ENCODE results near the gene TNRC6B. TPM values are rescaled to one million over a fixed set of nuclear protein-coding genes. Genes with fewer than 3 reads are reported as not detected.
"Not testable (repeated sequence)": the region's sequence is repeated elsewhere in the genome, so short reads cannot be mapped to it uniquely, and the experiment has no call there.

The TNRC6B gene
- total and polyA plus RNA-seq, 2 donors (not counting 1 experiment from before 2014, with no cell fraction given) = 5.7 to 17.8 TPM

DNA sequence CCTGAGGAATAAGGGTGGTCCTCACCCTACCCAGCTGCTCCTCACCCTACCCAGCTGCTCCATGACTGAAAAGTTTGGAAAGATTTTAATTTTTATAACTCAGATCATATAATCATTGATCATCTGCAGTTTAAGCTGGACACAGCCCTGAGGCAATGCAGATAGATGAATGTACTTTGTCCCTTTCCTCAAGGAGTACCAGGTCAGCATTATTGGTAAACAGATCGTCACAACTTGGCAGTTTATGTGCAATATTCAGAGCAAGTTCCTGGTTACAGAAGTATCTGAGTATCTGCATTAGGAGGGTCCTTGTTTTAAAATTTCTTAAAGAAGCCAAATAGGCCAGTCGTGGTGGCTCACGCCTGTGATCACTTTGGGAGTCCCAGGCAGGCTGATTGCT, 3.6 kb downstream of the TNRC6B start:
- Histone ChIP-seq H3K27me3 (ENCODE audit: control insufficient read depth, insufficient read depth, low read length) (no peaks in the 10 kb centered on the region), H2AFZ (ENCODE audit: low read length) (no peak overlapping the region), H3K9me3 (ENCODE audit: control insufficient read depth, insufficient read depth, low read depth, low read length) (no peaks in the 10 kb centered on the region), H3K4me3 (replicated peaks in 1 of 4; ENCODE audit: control extremely low read depth in 1 of 4, insufficient read depth in 1 of 4, low read depth in 3 of 4, low read length in 4 of 4) (peak overlapping the region in 1 of 4 experiments; percentile 76), H3K9ac (ENCODE audit: insufficient read depth, low read length) (no peak overlapping the region), H3K79me2 (ENCODE audit: control insufficient read depth, insufficient read depth, low read length) (peaks cover 79% of the 10 kb centered on the region), H4K20me1 (ENCODE audit: control insufficient read depth, extremely low read depth, insufficient read depth, low read length) (no peaks in the 10 kb centered on the region), H3K27ac (ENCODE audit: insufficient read depth, low read length) (no peak overlapping the region), H3K4me1 (ENCODE audit: control insufficient read depth, extremely low read depth, insufficient read depth, low read length) (peaks cover 13% of the 10 kb centered on the region), H3K36me3 (ENCODE audit: control insufficient read depth, insufficient read depth, low read length) (no peaks in the 10 kb centered on the region), H3K4me2 (ENCODE audit: extremely low read depth, insufficient read depth, low read length) (peak overlapping the region; percentile 91)
- TF ChIP-seq EZH2 (IDR thresholded peaks at IDR 0.05; ENCODE audit: low read length, missing control alignments) = no peak
- TF ChIP-seq, protein P1, sequence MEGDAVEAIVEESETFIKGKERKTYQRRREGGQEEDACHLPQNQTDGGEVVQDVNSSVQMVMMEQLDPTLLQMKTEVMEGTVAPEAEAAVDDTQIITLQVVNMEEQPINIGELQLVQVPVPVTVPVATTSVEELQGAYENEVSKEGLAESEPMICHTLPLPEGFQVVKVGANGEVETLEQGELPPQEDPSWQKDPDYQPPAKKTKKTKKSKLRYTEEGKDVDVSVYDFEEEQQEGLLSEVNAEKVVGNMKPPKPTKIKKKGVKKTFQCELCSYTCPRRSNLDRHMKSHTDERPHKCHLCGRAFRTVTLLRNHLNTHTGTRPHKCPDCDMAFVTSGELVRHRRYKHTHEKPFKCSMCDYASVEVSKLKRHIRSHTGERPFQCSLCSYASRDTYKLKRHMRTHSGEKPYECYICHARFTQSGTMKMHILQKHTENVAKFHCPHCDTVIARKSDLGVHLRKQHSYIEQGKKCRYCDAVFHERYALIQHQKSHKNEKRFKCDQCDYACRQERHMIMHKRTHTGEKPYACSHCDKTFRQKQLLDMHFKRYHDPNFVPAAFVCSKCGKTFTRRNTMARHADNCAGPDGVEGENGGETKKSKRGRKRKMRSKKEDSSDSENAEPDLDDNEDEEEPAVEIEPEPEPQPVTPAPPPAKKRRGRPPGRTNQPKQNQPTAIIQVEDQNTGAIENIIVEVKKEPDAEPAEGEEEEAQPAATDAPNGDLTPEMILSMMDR (conservative IDR thresholded peaks at IDR 0.05 in 1 of 2, IDR thresholded peaks at IDR 0.05 in 1 of 2; ENCODE audit: low read depth in 1 of 2, low read length in 2 of 2) = no peak
- no peak for DNase-seq (ENCODE audit: low read depth in 2 of 2)

DNA sequence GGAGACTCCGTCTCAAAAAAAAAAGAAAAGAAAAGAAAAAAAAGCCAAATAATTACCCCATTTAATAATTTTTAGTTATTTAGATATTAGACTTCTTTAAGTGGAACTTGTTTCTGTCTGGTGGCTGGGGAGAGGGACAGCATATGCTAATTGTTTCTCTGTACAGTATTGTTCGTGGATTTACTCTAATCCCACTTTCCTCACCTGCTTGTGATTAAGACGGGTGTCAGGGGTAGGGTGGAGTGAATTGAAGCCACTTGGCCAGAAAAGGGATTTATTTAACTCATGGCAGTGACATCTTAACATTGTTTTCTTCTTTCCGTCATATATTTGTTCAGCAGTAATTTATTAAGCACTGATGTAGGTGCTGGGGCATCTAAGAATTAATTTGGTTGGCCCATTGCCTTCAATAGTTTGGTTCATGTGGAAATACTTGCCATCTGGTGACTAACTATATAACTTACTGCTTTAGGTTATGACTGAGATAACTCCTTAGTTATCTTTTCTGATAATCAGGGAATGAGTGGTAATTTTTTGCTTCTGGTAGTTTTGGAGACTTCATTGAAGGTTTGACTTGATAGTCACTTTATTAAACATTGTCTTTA, 4.6 kb downstream of the TNRC6B start:
- no peaks in the 10 kb centered on the region for H3K9me3 ChIP-seq (ENCODE audit: control insufficient read depth, insufficient read depth, low read depth, low read length)
- H3K4me3 ChIP-seq (replicated peaks in 1 of 4; ENCODE audit: control extremely low read depth in 1 of 4, insufficient read depth in 1 of 4, low read depth in 3 of 4, low read length in 4 of 4) = no peak overlapping the region
- H3K4me1 ChIP-seq (ENCODE audit: control insufficient read depth, extremely low read depth, insufficient read depth, low read length) = peaks cover 8% of the 10 kb centered on the region
- peaks cover 83% of the 10 kb centered on the region for H3K79me2 ChIP-seq (ENCODE audit: control insufficient read depth, insufficient read depth, low read length)
- no peaks in the 10 kb centered on the region for H3K27me3 ChIP-seq (ENCODE audit: control insufficient read depth, insufficient read depth, low read length)
- no peak overlapping the region for H2AFZ ChIP-seq (ENCODE audit: low read length)
- peak overlapping the region; percentile 37 for H3K27ac ChIP-seq (ENCODE audit: insufficient read depth, low read length)
- TF ChIP-seq, protein P1 (conservative IDR thresholded peaks at IDR 0.05 in 1 of 2, IDR thresholded peaks at IDR 0.05 in 1 of 2; ENCODE audit: low read depth in 1 of 2, low read length in 2 of 2) = no peak
- no peak for TF ChIP-seq EZH2 (IDR thresholded peaks at IDR 0.05; ENCODE audit: low read length, missing control alignments)
- H4K20me1 ChIP-seq (ENCODE audit: control insufficient read depth, extremely low read depth, insufficient read depth, low read length) = no peaks in the 10 kb centered on the region
- peak in 1 of 2 donors; percentile 60 for DNase-seq (ENCODE audit: low read depth in 2 of 2)
- H3K4me2 ChIP-seq (ENCODE audit: extremely low read depth, insufficient read depth, low read length) = no peak overlapping the region
- no peaks in the 10 kb centered on the region for H3K36me3 ChIP-seq (ENCODE audit: control insufficient read depth, insufficient read depth, low read length)
- no peak overlapping the region for H3K9ac ChIP-seq (ENCODE audit: insufficient read depth, low read length)

DNA sequence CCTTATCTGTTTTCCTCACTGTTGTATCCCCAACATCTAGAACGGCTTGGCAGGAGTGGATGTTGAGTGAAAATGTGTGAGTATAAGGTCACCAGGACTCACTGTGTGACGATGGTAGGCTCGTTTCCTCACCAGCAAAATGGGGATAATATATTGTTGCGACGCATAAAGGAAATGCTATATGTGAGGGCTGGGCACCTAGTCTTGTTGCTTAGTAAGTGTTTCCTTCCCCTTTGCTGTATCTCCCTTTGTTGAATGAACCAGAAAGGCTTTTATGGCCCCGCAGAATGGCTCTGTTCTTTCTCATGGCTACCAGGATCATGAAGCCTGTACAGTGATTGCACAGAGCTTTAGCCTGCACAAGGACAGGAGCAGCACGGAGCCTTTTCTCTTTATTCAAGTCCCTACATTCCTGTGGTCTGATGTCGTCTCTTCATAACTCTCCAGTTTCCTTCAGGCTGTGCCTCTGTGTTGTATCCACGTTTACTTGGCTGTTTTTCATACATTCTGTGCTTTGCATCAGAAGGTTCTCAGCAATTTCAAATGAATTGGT, 5.4 kb downstream of the TNRC6B start:
- no peak overlapping the region for H3K9ac ChIP-seq (ENCODE audit: insufficient read depth, low read length)
- peak; percentile 80 to 92 for DNase-seq (ENCODE audit: low read depth in 2 of 2)

DNA sequence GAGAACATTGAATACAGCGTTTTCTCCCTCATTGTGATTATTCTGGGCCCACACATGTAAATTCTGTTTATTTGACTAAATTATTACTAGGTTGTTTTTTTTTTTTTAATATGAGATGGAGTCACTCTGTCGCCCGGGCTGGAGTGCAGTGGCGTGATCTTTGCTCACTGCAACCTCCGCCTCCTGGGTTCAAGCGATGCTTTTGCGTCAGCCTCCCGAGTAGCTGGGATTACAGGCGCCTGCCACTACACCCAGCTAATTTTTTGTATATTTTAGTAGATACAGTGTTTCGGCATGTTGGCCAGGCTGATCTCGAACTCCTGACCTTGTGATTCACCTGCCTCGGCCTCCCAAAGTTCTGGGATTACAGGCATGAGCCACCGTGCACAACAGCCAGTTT, 5.9 kb downstream of the TNRC6B start:
- H4K20me1 ChIP-seq (ENCODE audit: control insufficient read depth, extremely low read depth, insufficient read depth, low read length); H3K9ac ChIP-seq (ENCODE audit: insufficient read depth, low read length); H3K36me3 ChIP-seq (ENCODE audit: control insufficient read depth, insufficient read depth, low read length); H3K9me3 ChIP-seq (ENCODE audit: control insufficient read depth, insufficient read depth, low read depth, low read length); H3K27me3 ChIP-seq (ENCODE audit: control insufficient read depth, insufficient read depth, low read length); DNase-seq (ENCODE audit: low read depth in 2 of 2); H3K4me1 ChIP-seq (ENCODE audit: control insufficient read depth, extremely low read depth, insufficient read depth, low read length); H2AFZ ChIP-seq (ENCODE audit: low read length): not testable (repeated sequence)
- peak overlapping the region; percentile 37 for H3K27ac ChIP-seq (ENCODE audit: insufficient read depth, low read length)
- H3K4me3 ChIP-seq (replicated peaks in 1 of 4; ENCODE audit: control extremely low read depth in 1 of 4, insufficient read depth in 1 of 4, low read depth in 3 of 4, low read length in 4 of 4) = peak overlapping the region in 1 of 4 experiments; percentile 12
- H3K79me2 ChIP-seq (ENCODE audit: control insufficient read depth, insufficient read depth, low read length) = peaks cover 82% of the 10 kb centered on the region
- peak overlapping the region; percentile 72 for H3K4me2 ChIP-seq (ENCODE audit: extremely low read depth, insufficient read depth, low read length)

More for the DNA sequence above, 5.4 kb downstream of the TNRC6B start:
- Histone ChIP-seq H2AFZ (ENCODE audit: low read length) (no peak overlapping the region), H3K27ac (ENCODE audit: insufficient read depth, low read length) (peak overlapping the region; percentile 37), H3K36me3 (ENCODE audit: control insufficient read depth, insufficient read depth, low read length) (no peaks in the 10 kb centered on the region), H3K79me2 (ENCODE audit: control insufficient read depth, insufficient read depth, low read length) (peaks cover 85% of the 10 kb centered on the region), H3K9me3 (ENCODE audit: control insufficient read depth, insufficient read depth, low read depth, low read length) (no peaks in the 10 kb centered on the region), H3K4me1 (ENCODE audit: control insufficient read depth, extremely low read depth, insufficient read depth, low read length) (peaks cover 8% of the 10 kb centered on the region), H4K20me1 (ENCODE audit: control insufficient read depth, extremely low read depth, insufficient read depth, low read length) (no peaks in the 10 kb centered on the region), H3K27me3 (ENCODE audit: control insufficient read depth, insufficient read depth, low read length) (no peaks in the 10 kb centered on the region), H3K4me3 (replicated peaks in 1 of 4; ENCODE audit: control extremely low read depth in 1 of 4, insufficient read depth in 1 of 4, low read depth in 3 of 4, low read length in 4 of 4) (peak overlapping the region in 3 of 4 experiments; percentile 6 to 26 (median 12)), H3K4me2 (ENCODE audit: extremely low read depth, insufficient read depth, low read length) (peak overlapping the region; percentile 72)
- TF ChIP-seq EZH2 (IDR thresholded peaks at IDR 0.05; ENCODE audit: low read length, missing control alignments) = no peak
- TF ChIP-seq, protein P1 (conservative IDR thresholded peaks at IDR 0.05 in 1 of 2, IDR thresholded peaks at IDR 0.05 in 1 of 2; ENCODE audit: low read depth in 1 of 2, low read length in 2 of 2) = no peak

All from fibroblast of lung (primary cell).